HepG2 (cell line): Measurements from ENCODE around the gene KHNYN. TPM values are rescaled to one million over a fixed set of nuclear protein-coding genes. Genes with fewer than 3 reads are reported as not detected.

Experiments used
- ATAC-seq: fragments of 200-7000 bp; cut with Tn5 transposase; 3 replicates; pipeline ENCODE4 v1.9.1; 2020; ENCODE audit warnings: mild to moderate bottlenecking, moderate library complexity
- BruUV-seq: library from RNA; stranded (reverse); fragments of 400-500 nt; replicated peaks from 2 replicates; lab custom pipeline; 2021; lab: Mats Ljungman, UMichigan
- CTCF ChIA-PET: fragments of 300-600 bp; formaldehyde crosslinking; extraction: SDS; loops from one replicate; lab custom pipeline; 2021; ENCODE audit warnings: low total read pairs, inconsistent platforms, low intra/inter-chr PET ratio; lab: Yijun Ruan, JAX
- POLR2A ChIA-PET: fragments of 350-600 bp; sonication (Branson Sonifier 250); formaldehyde crosslinking; loops from one replicate; lab custom pipeline; 2020; ENCODE audit warnings: antibody characterized with exemption, inconsistent platforms; lab: Yijun Ruan, JAX
- DNase-seq: peaks from one replicate; pipeline ENCODE4 v3.0.0-alpha.2; 2015; ENCODE audit warnings: low spot score
- FAIRE-seq: peaks from 3 replicates; lab custom pipeline; 2011; peaks lifted over from hg19 to GRCh38; lab: Jason Lieb, UNC
- H2AFZ ChIP-seq: one replicate; pipeline ENCODE4 v1.6.1; 2011; ENCODE audit warnings: low read length, inconsistent platforms
- H3K27ac ChIP-seq: fragments of 300-600 bp; 3 replicates; pipeline ENCODE4 v1.8.0; 2011; ENCODE audit warnings: mixed run types, mild to moderate bottlenecking, mixed read lengths, low read length, inconsistent platforms; ENCODE audit not compliant: insufficient read depth; ENCODE audit errors: extremely low read length
- H3K27me3 ChIP-seq, 2 experiments: fragments of 200-600 bp in 1 of 2; 2 replicates in 1 of 2; 3 replicates in 1 of 2; pipeline versions ENCODE4 v1.6.0 to v1.8.0; 2011; ENCODE audit warnings: low read length in 2 of 2, mild to moderate bottlenecking in 2 of 2, moderate library complexity in 2 of 2, inconsistent platforms in 1 of 2; ENCODE audit not compliant: insufficient read depth in 2 of 2, control insufficient read depth in 1 of 2
- H3K36me3 ChIP-seq, 2 experiments: fragments of 200-600 bp in 1 of 2; replicated peaks in 1 of 2; 2 replicates in 1 of 2; 3 replicates in 1 of 2; pipeline versions ENCODE4 v1.5.1 to v1.8.0; 2011; ENCODE audit warnings: low read length in 2 of 2, inconsistent platforms in 1 of 2; ENCODE audit not compliant: insufficient read depth in 2 of 2, control insufficient read depth in 1 of 2
- H3K4me1 ChIP-seq: 2 replicates; pipeline ENCODE4 v1.5.1; 2012; ENCODE audit warnings: low read length, inconsistent platforms; ENCODE audit not compliant: insufficient read depth
- H3K4me2 ChIP-seq: 2 replicates; pipeline ENCODE4 v1.6.0; 2011; ENCODE audit warnings: low read depth, low read length, inconsistent platforms
- H3K4me3 ChIP-seq, 3 experiments: fragments of 200-600 bp in 1 of 3; sonication (generic), shearing (Covaris generic) in 1 of 3; replicated peaks in 1 of 3; 2 replicates each; pipeline ENCODE4 v1.5.1; 2011 to 2016; ENCODE audit warnings: low read length in 3 of 3, inconsistent platforms in 2 of 3, low read depth in 2 of 3, mild to moderate bottlenecking in 2 of 3, control low read depth in 1 of 3, mixed read lengths in 1 of 3; ENCODE audit not compliant: insufficient read depth in 1 of 3
- H3K79me2 ChIP-seq: one replicate; pipeline ENCODE4 v1.6.1; 2011; ENCODE audit warnings: low read length, inconsistent platforms; ENCODE audit not compliant: insufficient read depth
- H3K9ac ChIP-seq: 2 replicates; pipeline ENCODE4 v1.6.0; 2011; ENCODE audit warnings: mild to moderate bottlenecking, low read depth, low read length, inconsistent platforms; ENCODE audit not compliant: insufficient read depth
- H3K9me3 ChIP-seq: 2 replicates; pipeline ENCODE4 v1.5.1; 2012; ENCODE audit warnings: mild to moderate bottlenecking, low read length
- H4K20me1 ChIP-seq: 2 replicates; pipeline ENCODE4 v1.6.0; 2011; ENCODE audit warnings: inconsistent platforms, mild to moderate bottlenecking, low read length, moderate library complexity; ENCODE audit not compliant: insufficient read depth
- MTF1 ChIP-seq: sonication (generic); formaldehyde crosslinking; IDR thresholded peaks from 2 replicates; pipeline ENCODE4 v1.5.0; 2020; ENCODE audit warnings: missing genetic modification reagents
- SP5 ChIP-seq: IDR thresholded peaks from 2 replicates; pipeline ENCODE4 v1.6.1; 2016; ENCODE audit warnings: low read depth, borderline replicate concordance
- ZFP36 ChIP-seq: fragments of 150-350 bp; IDR thresholded peaks from 2 replicates; pipeline ENCODE4 v1.6.1; 2018; ENCODE audit warnings: borderline replicate concordance, low read length, low read depth; ENCODE audit not compliant: partially characterized antibody
- ZNF12 ChIP-seq: sonication (generic); formaldehyde crosslinking; IDR thresholded peaks from 2 replicates; pipeline ENCODE4 v1.5.0; 2020; ENCODE audit warnings: missing genetic modification reagents
- ZNF142 ChIP-seq: sonication (generic); formaldehyde crosslinking; IDR thresholded peaks from 2 replicates; pipeline ENCODE4 v1.4.0; 2020; ENCODE audit warnings: missing genetic modification reagents
- WGBS: methylation state at CpG from one replicate; pipeline ENCODE4 v1.1.6; 2017; ENCODE audit warnings: low lambda C conversion rate; 5-methylcytosine and 5-hydroxymethylcytosine counted together
- in situ Hi-C: cut with HindIII; loops from 2 replicates; pipeline ENCODE4 v1.10.0; 2017; ENCODE audit warnings: low pct_unique_long_range_greater_than_20kb; ENCODE audit not compliant: extremely low pct_ligation_motif_present
- intact Hi-C: fragments of 100-400 bp; cut with micrococcal nuclease; formaldehyde crosslinking; loops from one replicate; pipeline ENCODE4 v1.10.0; 2022; ENCODE audit not compliant: unreplicated experiment
- polyA plus RNA-seq, 8 experiments: library from polyadenylated mRNA; depleted of rRNA in 3 of 8; stranded (reverse) in 7 of 8; unstranded in 1 of 8; fragments of >200 nt; fragmentation: Illumina TruSeq in 4 of 8; extraction: Trizol in 4 of 8; gene quantifications; 2 replicates each; pipeline versions ENCODE4 v1.2.1 to v1.2.3, GENCODE V29; 2011 to 2016; ENCODE audit warnings: low read depth in 4 of 8, missing spikeins in 1 of 8, mixed read lengths in 1 of 8; ENCODE audit not compliant: insufficient read depth in 1 of 8
- total RNA-seq, 5 experiments: library from RNA; depleted of rRNA; stranded (reverse); fragments of >200 nt; fragmentation: Illumina TruSeq; extraction: Trizol; gene quantifications; 2 replicates each; pipeline ENCODE4 v1.2.3, GENCODE V29; 2016; ENCODE audit warnings: low read depth in 1 of 5

The KHNYN gene
- total and polyA plus RNA-seq, 2 of the 13 experiments (the other 11 are each of a cell fraction or from before 2014, with no cell fraction given), result 52.8 to 75.7 TPM

DNA sequence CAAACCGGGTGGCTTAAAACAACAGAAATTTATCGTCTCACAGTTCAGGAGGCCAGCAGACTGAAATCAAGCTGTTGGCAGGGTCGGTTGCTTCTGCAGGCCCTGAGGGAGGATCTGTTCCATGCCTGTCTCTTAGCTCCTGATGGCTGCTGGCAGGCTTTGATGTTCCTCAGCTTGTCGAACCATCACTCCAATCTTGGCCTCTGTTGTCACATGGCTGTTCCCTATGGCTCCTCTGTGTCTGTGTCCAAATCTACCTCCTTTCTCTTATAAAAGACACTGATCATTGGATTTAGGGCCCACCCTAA is 47.7 kb upstream of the KHNYN start:
- Histone ChIP-seq H3K27ac (no peak overlapping the region), H3K4me2 (no peak overlapping the region), H3K4me3 (no peak overlapping the region), H3K79me2 (no peaks in the 10 kb centered on the region), H3K9ac (no peak overlapping the region), H3K27me3 (peaks cover 7 to 50% of the 10 kb centered on the region in 2 experiments; a peak in 4 of 5 replicates), H4K20me1 (no peaks in the 10 kb centered on the region), H3K36me3 (no peaks in the 10 kb centered on the region), H3K4me1 (peaks cover 24% of the 10 kb centered on the region), H3K9me3 (no peaks in the 10 kb centered on the region), H2AFZ (no peak overlapping the region)
- BruUV-seq, result no TSS peak
- no peak for ATAC-seq
- DNase-seq, result no peak
- ChIA-PET CTCF (no interaction called here), POLR2A (no interaction called here)
- in situ Hi-C loops (no loop called here), intact Hi-C loops (no loop called here)
- no peak for TF ChIP-seq SP5 (CRISPR knock-in tag)
- no peak for TF ChIP-seq MTF1
- TF ChIP-seq ZFP36, result no peak
- no peak for TF ChIP-seq ZNF12 (CRISPR knock-in tag)
- no peak for TF ChIP-seq ZNF142
- no peak for FAIRE-seq
- 24% methylated on average over 4 of the region's 4 CpGs for WGBS
